Cardiac fibroblast (primary cell): Measurements from ENCODE around the gene USH2A.

Experiments used
- DNase-seq, 2 donors: peaks; one replicate each; pipeline versions ENCODE4 v3.0.0 to v3.0.0-alpha.2; 2010; ENCODE audit warnings: low read depth in 2 of 2
- H3K4me3 ChIP-seq, 2 donors: replicated peaks in 1 of 2; 1 replicate in 1 of 2; 2 replicates in 1 of 2; pipeline ENCODE4 v1.5.1; 2011; ENCODE audit warnings: low read depth in 2 of 2, low read length in 2 of 2, mild to moderate bottlenecking in 2 of 2, moderate library complexity in 1 of 2
- CTCF ChIP-seq: IDR thresholded peaks from one replicate; pipeline ENCODE4 v1.5.1; 2011; ENCODE audit warnings: low read depth, mild to moderate bottlenecking, low read length, inconsistent platforms

Gene USH2A

DNA sequence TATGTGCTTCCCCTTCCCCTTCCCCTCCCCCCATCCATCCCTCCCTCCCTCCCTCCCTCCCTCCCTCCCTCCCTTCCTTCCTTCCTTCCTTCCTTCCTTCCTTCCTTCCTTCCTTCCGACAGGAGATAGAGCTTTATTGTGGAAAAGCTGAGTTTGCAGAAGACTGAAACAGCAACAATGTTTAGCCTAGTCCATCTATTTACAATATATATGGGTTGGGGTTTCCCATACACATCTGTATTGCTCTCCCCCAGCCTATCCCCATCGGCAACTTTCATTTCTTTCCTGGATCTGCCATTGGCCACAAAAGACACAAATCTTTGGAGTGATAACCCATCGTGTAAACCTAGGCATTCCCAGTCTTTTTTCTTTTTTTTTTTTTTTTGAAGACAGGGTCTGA, 222.3 kb downstream of the USH2A start:
- H3K4me3 ChIP-seq = no peak overlapping the region
- no peak for TF ChIP-seq CTCF
- DNase-seq = no peak

DNA sequence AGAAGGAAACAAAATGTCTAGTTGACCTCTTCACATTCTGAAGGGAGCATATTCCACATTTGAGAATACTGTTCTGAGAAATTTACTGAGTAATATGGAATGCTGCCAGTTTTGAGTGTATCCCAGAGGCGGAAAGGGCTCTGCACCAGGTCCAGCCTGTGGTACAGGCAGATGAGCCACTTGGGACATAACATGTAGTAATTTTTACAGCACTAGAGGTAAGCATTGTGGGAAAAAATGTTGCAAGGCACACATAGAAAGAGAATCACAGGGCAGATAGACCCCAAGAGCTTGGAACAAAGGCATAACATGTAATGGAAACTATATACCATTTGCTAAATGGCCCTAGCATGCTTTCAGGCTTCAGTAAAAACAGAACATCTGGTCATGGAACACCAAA, 228.5 kb downstream of the USH2A start:
- no peak for DNase-seq
- H3K4me3 ChIP-seq = no peak overlapping the region
- TF ChIP-seq CTCF = no peak

DNA sequence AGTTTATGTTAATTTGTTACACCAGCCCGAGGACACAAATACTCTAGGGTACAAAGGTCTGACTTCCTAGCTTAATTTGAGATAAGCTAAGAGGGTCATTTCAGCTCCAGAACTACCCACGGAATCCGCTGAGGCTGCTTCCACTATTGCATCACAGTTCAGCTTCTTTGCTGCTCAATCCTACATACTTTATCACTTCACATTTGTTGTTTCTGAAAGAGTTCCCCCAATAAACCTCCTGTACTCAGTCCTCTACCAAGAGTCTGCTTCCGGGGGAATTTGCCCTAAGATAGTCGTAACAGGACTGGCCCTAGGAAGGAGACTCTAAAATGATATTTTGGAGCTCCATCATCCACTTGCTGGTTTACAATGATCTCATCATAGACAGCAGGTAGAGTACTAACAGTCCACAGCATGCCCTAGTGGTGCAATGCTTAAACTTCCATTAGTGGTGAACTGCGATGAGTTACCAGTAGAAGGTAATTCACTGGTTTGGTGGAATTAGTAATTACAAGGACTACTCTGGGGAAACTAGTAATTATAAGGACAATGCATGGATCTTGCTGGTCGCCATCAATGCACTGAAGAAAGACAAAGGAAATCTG, 229.3 kb downstream of the USH2A start:
- no peak for DNase-seq
- TF ChIP-seq CTCF = no peak
- H3K4me3 ChIP-seq = no peak overlapping the region

DNA sequence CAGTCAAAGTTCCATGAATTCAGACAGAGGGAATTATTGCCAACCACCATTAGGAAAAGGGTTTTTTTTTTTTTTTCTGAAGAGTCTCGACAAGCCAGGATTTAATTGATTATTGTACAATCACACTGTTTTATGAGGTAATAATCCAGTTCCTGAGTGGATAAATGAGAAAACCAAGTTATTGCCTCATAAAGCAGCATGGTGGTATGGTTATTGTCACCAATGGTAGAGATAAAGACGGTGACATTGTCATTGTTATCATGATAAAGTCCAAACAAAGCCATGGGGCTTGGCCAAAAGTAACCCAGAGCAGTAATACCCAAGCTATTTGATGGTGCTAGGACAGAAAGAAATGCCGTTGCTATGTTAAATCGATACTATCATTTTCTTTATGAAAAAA, 232.8 kb downstream of the USH2A start:
- no peak for TF ChIP-seq CTCF
- DNase-seq = no peak
- H3K4me3 ChIP-seq = no peak overlapping the region

- no peak for TF ChIP-seq CTCF
- peak in 1 of 2 donors; percentile 9 for DNase-seq
- H3K4me3 ChIP-seq = no peak overlapping the region
These were observed 236.4 kb downstream of the USH2A start for GRCh38 chr1:216186816-216187215.

GRCh38 chr1:216186141-216186540, 237.1 kb downstream of the USH2A start:
- H3K4me3 ChIP-seq = no peak overlapping the region
- DNase-seq = no peak
- TF ChIP-seq CTCF = no peak

DNA sequence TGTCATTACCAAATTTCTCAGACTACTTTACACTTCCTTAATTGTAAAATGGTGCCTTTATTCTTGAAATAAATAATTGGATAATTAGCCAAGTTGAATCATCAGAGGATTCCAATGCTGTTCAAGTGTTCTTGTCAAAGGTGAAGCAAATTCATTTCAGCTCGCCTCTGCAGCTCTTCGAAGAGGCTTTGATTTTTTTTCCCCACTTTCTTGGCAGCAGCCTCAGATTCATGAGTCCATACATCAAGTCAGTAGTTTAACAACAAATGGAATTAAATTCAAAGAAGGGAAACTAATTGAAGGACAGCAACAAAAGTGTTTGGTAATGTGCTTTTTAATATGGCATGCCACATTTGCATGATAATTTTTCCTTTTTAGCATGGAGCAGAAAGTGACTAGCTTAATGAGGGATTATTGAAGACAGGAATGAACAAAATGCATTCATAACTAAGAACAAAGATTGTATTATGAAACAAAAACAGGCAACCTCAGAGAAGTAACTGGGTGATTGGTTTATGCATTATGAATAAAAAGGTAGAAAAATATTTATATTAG, 239.0 kb downstream of the USH2A start:
- DNase-seq = no peak
- TF ChIP-seq CTCF = no peak
- H3K4me3 ChIP-seq = no peak overlapping the region
